HK-2 (cell line): ENCODE measurements around the gene UGGT1.

Experiments
- DNase-seq: peaks from one replicate; pipeline ENCODE4 v3.0.0-alpha.2; 2018; ENCODE audit not compliant: unreplicated experiment

The UGGT1 gene

DNA sequence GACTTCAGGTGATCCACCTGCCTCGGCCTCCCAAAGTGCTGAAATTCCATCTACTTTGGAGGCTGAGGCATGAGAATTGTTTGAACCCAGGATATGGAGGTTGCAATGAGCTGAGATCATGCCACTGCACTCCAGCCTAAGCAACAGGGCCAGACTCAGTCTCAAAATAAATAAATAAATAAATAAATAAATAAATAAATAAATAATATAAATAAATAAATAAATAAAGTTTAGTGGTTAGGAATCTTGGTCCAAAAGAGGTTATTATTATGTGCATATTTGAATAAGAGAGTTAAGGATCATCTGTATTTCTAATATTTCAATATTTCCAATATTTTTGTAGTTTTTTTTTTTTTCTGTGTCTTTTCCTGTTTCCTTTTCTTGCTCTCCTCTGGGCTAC is 136.9 kb downstream of the UGGT1 start:
- DNase-seq, result no peak

DNA sequence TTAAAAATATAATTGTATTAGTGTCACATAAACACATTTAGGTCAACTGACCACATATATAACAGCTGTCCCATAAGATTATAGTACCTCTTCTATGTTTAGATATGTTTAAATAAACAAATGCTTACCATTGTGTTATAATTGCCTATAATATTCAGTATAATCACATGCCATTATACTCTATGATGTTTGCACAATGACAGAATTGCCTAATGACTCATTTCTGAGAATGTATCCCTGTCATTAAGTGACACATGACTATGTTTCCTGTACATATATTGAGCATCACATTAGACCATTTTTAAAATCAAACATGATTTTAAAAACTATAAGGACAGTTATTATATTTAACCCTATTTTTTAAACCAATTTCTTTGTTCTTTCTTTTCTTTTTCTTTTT is 137.9 kb downstream of the UGGT1 start:
- no peak for DNase-seq

DNA sequence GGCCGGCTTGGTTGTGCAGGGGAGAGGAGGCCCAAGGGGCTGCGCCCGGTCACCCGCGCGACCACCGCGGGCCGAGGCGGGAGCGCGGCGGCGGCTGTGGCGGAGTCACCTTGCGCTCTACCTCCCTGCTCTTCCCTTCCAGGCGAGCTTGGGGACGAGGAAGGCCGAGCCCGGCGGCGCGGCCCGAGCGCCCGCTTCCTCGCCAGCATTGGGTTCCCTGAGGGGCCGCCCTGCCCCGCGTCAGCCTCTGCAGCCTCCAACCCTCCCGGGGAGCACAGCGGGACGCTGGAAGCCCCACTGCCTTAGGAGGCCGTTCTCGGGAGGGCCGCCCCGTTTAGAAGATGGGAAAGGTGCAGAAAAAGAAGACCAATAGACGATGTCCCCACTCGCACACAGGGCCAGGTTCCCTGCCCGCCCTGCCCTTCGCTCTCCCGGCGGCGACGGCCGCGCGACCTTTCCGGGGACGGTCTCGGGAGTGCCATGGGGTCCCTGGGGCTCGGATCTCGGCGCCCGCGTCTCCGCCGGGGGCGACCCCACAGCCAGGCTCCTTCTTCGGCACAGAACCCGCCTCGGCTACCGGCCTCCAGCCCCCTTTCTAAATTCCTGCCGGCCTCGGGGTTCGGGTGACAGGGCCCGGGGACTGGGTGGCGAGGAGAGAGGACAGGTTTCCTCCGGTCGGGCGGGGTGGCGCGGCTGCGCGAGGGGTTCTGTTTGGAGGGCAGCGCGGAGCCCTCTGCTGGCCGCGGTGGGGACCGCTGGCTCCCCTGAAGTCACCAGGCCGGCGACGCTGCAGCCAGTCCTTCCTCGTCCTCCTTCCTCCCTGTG is 142.2 kb downstream of the UGGT1 start:
- peak; percentile 81 for DNase-seq

DNA sequence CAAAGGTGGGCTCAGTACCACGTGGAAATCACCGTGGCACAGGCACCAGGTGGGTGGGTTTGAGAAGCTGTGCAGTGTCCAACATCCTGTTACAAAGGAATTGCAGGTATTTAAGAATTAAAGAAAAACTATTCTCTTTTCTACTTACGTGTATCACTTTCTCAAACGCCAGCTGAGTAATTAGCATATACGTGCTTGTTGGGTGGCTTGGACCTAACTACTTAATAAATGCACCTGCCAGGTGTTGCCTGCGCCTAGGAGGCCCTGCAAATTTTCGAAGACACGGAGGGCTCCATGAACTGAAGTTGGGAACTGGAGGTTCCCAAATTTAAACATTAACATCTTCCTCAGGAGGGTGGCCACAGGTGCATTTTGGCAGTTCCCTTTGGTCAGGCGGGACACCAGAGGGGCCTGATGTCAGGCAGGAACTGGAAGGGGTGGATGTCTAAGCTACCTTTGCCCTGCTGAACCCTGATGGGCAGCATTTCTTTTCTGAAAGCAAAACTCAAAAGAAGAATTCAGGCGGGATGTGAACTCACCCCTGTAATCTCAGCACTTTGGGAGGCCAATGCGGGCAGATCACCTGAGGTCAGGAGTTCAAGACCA is 142.9 kb downstream of the UGGT1 start:
- no peak for DNase-seq

DNA sequence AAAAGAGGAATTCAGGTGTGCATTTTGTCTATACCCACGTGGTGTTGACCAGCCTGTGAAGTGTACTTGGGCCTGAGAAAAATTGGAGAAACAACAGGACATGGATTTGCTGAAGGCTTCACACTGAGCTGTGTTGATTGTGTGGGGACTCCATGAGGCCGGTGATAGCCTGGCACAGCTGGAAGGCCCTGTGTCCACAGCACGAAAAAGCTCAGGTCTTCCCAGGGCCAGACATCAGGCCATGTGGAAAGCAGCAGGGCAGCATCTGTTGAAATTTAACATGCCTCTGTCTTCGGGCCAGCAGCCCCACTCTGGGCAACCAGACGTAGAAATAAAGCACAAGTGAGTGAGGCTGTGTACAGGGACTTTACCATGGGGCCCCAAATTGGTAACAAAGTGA is 143.6 kb downstream of the UGGT1 start:
- no peak for DNase-seq

DNA sequence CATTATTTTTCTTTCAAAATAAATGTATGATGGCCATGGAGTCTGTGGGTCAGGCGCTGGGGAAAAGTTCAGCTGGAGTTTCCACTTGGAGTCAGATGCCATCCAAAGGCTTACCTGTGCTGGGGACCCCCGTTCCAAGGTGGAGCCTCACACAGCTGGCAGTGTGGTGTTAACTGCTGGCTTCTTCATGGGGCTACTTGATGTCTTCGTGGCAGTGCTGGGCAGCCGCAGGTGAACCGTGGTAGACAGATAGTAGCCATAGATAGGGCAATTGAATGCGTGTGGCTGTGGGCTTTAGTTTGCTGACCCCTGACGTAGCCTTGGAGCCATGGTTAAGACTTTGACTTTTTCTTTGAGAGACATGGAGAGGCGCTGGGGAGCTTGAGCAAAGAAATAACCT is 144.6 kb downstream of the UGGT1 start:
- no peak for DNase-seq

DNA sequence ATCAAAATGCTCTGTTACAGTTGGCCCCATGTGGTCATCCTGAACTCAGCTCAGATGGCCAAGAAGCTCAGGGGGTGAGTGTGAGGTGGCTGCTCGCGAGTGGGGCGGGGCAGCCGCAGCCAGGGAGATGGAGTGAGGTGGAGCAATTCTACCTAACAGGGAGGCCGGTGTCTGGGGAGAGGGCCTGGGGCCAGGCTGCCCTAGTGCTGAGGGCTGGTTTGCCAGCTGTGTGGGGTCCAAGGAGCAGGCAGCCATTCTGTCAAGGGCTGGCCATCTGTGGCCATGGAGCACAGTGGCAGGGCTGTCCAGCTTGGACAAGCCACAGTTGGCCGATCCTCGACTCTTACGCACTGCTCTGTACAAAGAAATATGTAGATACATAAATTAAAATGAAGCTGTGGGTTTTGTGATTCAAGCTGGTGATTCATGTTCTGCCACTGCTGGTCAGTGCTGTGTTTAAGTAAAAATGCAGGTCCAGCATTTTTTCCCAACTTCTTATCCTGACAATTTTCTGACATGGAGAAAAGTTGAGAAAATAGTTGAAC is 145.6 kb downstream of the UGGT1 start:
- no peak for DNase-seq

DNA sequence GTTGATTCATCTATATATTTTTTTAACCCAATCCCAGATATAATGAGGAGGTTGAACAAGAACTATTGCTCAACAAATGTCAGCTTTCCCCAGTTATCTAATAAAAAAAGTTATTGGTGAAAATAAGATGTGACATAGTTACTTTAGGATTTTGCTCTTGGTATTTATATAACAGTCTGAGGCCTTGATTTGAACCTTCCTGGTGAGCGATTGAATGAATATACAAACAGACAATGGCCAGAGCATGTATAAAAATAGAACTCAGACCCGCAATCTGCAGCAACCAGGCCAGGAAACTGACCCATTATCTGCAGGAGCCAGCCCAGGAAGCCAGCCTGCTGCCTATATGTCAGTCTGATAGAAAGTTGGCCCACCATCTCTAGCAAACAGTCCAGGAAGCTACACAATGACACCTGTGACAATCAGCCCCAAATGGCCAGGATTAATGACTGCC is 146.1 kb downstream of the UGGT1 start:
- DNase-seq, result no peak

DNA sequence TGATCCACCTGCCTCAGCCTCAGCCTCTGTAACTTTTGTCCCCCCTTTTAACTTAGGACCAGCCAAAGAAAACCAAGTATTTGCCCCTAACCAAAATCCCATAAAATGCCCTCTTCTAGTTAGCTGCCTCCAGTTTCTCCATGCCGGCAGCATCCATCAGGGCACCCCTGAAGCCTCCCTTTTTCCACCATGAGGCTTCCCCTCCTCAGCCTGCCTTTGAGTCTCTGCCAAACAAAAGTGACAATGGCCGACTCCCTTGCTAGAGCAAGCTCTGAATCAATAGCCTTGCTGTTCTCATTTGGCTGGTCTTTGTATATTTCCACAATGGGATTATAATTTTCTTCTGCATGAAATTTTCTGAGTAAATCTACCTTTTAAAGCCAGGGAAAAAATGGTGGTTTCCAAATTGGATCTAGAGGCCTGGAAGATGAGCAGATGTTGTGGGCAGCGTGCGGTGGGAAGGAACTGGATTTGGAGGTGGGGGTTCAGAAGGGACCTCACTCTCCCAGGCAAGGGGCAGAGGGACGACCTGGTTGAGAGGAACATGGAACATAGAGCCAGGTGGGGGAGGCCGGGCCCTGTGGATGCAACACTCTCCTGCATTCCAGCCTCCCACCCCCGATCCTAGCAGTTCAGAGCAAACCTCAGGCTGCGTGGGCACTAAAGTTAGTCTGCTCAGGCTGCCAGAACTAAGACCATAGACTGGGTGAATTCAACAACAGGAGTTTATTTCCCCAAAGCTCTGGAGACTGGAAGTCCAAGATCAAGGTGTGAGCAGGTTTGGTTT is 147.1 kb downstream of the UGGT1 start:
- DNase-seq, result no peak

DNA sequence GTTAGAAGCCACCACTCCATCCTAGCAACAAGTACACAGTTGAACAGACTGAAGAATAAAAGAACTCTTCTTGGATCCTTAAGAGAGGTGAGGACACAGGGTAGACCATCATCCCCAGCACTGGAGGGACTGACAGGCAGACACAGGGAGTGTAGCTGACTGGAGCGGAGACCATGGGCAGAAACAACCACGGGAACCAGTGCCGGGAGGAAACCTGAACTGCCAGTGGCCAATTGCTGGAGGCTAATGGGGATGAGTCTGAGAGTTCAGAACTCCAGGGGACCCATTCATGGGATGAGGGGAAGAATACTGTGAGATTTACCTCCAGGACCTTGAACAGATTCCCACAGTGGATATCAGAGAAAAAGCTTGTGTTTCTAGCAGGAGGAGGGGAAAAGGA is 150.9 kb downstream of the UGGT1 start:
- no peak for DNase-seq
